ENCODE results near the gene RRN3.
"Not testable (repeated sequence)": the region's sequence is repeated elsewhere in the genome, so short reads cannot be mapped to it uniquely, and the experiment has no call there.

RRN3 gene

GRCh38 chr16:15050440-15050839 lies 43.6 kb downstream of the RRN3 start:
- not testable (repeated sequence) for DNase-seq

- DNase-seq = no peak
Observed at GRCh38 chr16:15049581-15050180, 44.4 kb downstream of the RRN3 start.

GRCh38 chr16:15046692-15047376 lies 47.2 kb downstream of the RRN3 start:
- no peak for DNase-seq

GRCh38 chr16:15045270-15045669 lies 48.8 kb downstream of the RRN3 start:
- DNase-seq = not testable (repeated sequence)

GRCh38 chr16:15044286-15044685 lies 49.8 kb downstream of the RRN3 start:
- DNase-seq = no peak

DNA sequence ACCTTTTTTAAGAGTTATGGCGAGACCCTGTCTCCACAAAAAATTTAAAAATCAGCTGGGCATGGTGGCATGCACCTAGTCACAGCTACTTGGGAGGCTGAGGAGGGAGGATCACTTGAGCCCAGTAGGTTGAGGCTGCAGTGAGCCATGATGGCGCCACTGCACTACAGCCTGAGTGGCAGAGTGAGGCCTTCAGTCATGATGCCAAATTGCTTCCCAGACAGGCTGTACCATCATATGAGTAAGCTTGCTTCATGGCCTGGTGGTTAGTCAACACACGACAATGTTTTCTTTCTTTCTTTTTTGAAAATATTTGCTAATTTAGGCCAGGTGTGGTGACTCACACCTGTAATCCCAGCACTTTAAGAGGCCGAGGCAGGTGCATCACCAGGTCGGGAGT lies 50.7 kb downstream of the RRN3 start:
- no peak for DNase-seq

- peak; percentile 75 for DNase-seq
Observed at GRCh38 chr16:15041271-15042004, 52.6 kb downstream of the RRN3 start.

- DNase-seq = no peak
Observed at GRCh38 chr16:15038689-15039088, 55.4 kb downstream of the RRN3 start.

- DNase-seq = no peak
Observed at GRCh38 chr16:15037745-15038144, 56.3 kb downstream of the RRN3 start.

DNA sequence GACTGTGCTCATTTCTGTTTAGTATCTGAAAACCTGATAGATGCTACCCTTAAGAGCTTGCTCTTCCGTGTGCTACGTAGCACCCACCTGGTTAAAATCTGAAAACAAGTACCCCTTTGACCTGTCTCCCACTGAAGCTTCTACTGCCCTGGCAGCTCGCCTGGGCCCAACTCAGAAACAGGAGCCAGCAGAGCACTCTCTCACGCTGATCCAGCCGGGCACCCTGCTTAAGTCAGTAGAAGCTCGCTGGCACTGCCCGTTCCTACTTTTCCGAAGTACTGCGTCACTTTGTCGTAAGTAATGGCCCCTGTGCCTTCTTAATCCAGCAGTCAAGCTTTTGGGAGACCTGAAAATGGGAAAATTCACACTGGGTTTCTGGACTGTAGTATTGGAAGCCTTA lies 57.1 kb downstream of the RRN3 start:
- no peak for DNase-seq

- DNase-seq = no peak
Observed at GRCh38 chr16:15035163-15035729, 58.8 kb downstream of the RRN3 start.

DNA sequence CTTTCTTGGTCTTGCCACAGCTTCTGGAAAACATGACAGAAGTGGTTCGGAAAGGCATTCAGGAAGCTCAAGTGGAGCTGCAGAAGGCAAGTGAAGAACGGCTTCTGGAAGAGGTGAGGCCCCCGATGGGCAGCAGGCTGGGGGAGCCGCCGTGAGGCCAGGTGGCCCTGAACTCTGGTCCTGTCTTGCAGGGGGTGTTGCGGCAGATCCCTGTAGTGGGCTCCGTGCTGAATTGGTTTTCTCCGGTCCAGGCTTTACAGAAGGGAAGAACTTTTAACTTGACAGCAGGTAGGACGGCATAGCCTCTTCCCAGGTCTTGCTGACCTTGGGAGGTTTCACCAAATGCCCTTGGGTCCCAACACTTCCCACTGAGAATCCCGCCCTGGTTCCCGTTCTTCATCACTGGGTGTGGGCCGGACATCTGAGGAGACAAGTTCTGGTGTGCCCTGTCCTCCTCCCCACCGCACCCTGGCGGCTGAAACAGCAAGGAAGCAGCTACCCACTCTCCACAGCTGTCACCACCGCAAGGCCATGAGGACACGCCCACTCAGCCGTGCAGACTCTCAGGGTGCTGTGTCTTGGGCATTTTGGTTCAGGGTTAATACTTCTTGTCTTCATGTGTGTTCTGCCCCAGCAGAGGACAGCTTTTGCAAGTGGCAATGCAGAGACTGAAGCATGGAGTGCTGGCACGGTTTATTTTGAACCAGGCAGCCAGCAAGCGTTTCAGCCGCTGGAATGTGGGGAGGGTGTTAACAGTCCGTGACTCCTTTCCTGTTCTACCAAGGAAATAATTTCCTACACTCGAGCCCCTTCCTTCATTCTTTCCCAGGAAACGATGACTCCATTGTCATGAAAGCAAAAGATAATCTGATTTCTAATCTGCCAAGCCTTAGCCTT lies 59.6 kb downstream of the RRN3 start:
- DNase-seq = no peak

GRCh38 chr16:15033309-15033707 lies 60.8 kb downstream of the RRN3 start:
- DNase-seq = no peak

DNA sequence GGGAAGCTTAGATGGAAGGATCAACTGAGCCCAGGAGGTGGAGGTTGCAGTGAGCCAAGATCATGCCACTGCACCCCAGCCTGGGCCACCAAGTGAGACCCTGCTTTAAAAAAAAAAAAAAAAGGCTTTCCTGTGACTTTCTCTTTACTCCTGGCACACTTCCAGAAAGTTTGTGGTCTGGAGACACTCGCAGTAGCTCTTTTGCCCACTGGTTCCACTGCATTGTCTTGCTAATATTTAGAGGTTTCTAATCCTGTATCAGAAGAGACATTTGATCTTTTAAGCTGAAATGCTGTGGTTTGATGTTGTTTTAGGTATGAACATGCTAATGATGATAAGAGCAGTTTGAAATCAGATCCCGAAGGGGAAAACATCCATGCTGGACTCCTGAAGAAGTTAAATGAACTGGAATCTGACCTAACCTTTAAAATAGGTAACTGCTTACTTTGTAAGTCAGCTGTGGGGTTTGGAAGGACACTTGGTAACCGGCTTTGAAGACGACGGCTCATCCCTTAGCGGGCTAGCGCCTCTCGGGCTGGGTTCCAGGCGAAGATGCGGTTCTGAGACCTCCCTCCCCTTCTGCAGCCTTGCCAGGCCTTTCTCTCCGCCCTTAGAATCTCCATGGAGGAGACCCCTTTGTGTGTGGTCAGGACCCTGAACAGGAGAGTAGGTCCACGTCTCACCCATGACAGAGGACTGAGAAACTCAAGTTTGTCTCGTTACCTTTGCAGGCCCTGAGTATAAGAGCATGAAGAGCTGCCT lies 61.3 kb downstream of the RRN3 start:
- no peak for DNase-seq

DNA sequence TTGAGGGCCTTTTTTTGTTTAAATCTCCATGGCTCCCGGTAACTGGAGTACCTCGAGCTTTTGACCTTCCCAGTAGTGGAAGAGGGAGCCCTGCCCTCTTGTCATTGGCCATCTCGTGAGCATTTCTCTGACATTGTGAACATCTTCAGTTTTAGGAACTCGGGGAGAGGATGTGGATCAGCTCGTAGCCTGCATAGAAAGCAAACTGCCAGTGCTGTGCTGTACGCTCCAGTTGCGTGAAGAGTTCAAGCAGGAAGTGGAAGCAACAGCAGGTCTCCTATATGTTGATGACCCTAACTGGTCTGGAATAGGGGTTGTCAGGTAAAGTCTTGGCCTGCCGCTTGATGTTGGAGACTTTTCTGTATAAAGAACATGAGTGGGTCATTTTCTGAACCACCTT lies 62.5 kb downstream of the RRN3 start:
- no peak for DNase-seq

GRCh38 chr16:15031179-15031578 lies 62.9 kb downstream of the RRN3 start:
- no peak for DNase-seq

DNA sequence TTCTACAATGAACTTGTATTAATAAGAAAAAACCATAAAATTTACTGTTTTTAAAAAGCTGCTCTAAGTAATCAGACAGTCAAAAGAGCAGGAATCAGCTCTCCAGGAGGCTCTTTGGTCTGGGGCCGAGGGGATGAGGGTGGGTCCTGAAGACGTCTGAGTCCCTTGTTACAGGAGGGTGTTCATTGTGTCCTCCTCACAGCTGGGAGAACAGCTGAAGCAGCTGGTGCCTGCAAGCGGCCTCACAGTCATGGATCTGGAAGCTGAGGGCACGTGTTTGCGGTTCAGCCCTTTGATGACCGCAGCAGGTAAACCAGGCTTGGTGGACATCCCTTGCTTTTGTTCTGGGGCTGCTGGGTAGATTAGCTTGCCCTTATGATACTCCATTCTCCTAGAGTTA lies 64.3 kb downstream of the RRN3 start:
- DNase-seq = not testable (repeated sequence)

GRCh38 chr16:15028801-15029698 lies 65.0 kb downstream of the RRN3 start:
- DNase-seq = not testable (repeated sequence)

- not testable (repeated sequence) for DNase-seq
Observed at GRCh38 chr16:15028345-15028715, 65.7 kb downstream of the RRN3 start.

GRCh38 chr16:15027503-15028344 lies 66.3 kb downstream of the RRN3 start:
- DNase-seq = not testable (repeated sequence)
